HG02623 (cell line): ENCODE data around the gene CCDC8.
"Not testable (repeated sequence)": the region's sequence is repeated elsewhere in the genome, so short reads cannot be mapped to it uniquely, and the experiment has no call there.

Source experiments
- ATAC-seq: cut with Tn5 transposase; IDR thresholded peaks from one replicate; pipeline ENCODE4 v1.9.1; 2021; ENCODE audit warnings: moderate library complexity; ENCODE audit not compliant: unreplicated experiment

The CCDC8 gene

GRCh38 chr19:46404753-46405468, 8.5 kb downstream of the CCDC8 start:
- ATAC-seq, result no peak

- no peak for ATAC-seq
Observed at GRCh38 chr19:46404055-46404752, 9.2 kb downstream of the CCDC8 start.

GRCh38 chr19:46402725-46403124, 10.6 kb downstream of the CCDC8 start:
- no peak for ATAC-seq

- not testable (repeated sequence) for ATAC-seq
Observed at GRCh38 chr19:46397801-46398479, 15.4 kb downstream of the CCDC8 start.

- ATAC-seq, result no peak
Observed at GRCh38 chr19:46394402-46394797, 19.0 kb downstream of the CCDC8 start.

- no peak for ATAC-seq
Observed at GRCh38 chr19:46393456-46394401, 19.6 kb downstream of the CCDC8 start.

- ATAC-seq, result no peak
Observed at GRCh38 chr19:46392837-46393236, 20.5 kb downstream of the CCDC8 start.

GRCh38 chr19:46392252-46392801, 21.0 kb downstream of the CCDC8 start:
- no peak for ATAC-seq

- no peak for ATAC-seq
Observed at GRCh38 chr19:46391296-46392251, 21.8 kb downstream of the CCDC8 start.

- no peak for ATAC-seq
Observed at GRCh38 chr19:46390866-46391265, 22.5 kb downstream of the CCDC8 start.

- no peak for ATAC-seq
Observed at GRCh38 chr19:46390121-46390858, 23.1 kb downstream of the CCDC8 start.

- ATAC-seq, result no peak
Observed at GRCh38 chr19:46388311-46389095, 24.9 kb downstream of the CCDC8 start.

- ATAC-seq, result no peak
Observed at GRCh38 chr19:46387713-46388130, 25.6 kb downstream of the CCDC8 start.

GRCh38 chr19:46386996-46387712, 26.2 kb downstream of the CCDC8 start:
- no peak for ATAC-seq

GRCh38 chr19:46386151-46386550, 27.2 kb downstream of the CCDC8 start:
- ATAC-seq, result no peak

GRCh38 chr19:46385636-46386035, 27.7 kb downstream of the CCDC8 start:
- no peak for ATAC-seq

GRCh38 chr19:46384396-46384795, 29.0 kb downstream of the CCDC8 start:
- no peak for ATAC-seq
